GM19395 (cell line): Measurements from ENCODE around the gene EXD1.
"Not testable (repeated sequence)": the region's sequence is repeated elsewhere in the genome, so short reads cannot be mapped to it uniquely, and the experiment has no call there.

Experiments used
- ATAC-seq: cut with Tn5 transposase; IDR thresholded peaks from one replicate; pipeline ENCODE4 v1.9.1; 2021; ENCODE audit warnings: mild to moderate bottlenecking, moderate library complexity; ENCODE audit not compliant: unreplicated experiment

Gene EXD1

GRCh38 chr15:41150279-41150678 lies 80.3 kb downstream of the EXD1 start:
- no peak for ATAC-seq

GRCh38 chr15:41148065-41148464 lies 82.5 kb downstream of the EXD1 start:
- ATAC-seq: no peak

GRCh38 chr15:41139619-41140018 lies 90.9 kb downstream of the EXD1 start:
- no peak for ATAC-seq

GRCh38 chr15:41139112-41139511 lies 91.4 kb downstream of the EXD1 start:
- not testable (repeated sequence) for ATAC-seq

- ATAC-seq: not testable (repeated sequence)
Measured at GRCh38 chr15:41135580-41135979, 95.0 kb downstream of the EXD1 start.

GRCh38 chr15:41133454-41133853 lies 97.1 kb downstream of the EXD1 start:
- ATAC-seq: no peak
